ENCODE measurements around the gene CENPX.

Gene CENPX

DNA sequence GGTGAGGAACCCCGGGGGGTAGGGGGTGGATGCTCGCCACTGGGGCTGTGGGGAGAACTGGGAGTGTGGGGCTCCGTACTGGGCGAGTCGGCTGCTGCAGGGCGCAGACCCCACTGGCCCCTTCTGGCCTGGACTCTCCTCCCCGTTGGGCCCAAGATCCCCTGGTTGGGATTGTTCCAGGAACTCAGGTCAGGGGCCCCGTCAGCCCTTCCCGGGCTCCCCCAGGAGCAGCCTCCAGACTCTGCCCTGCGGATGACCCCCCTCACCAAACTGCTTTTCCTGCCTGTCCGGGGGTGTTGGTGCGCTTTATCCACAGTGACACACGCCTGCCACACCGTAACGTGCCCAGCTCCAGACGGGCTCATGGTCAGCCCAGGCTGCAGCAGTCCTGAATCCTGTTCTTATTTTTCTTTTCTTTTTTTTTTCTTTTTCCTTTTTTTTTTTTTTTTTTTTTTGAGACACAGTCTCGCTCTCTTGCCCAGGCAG lies 21.1 kb downstream of the CENPX start:
- no peak overlapping the region for H2AFZ ChIP-seq (ENCODE audit: low read depth, low read length)
- H4K20me1 ChIP-seq (ENCODE audit: insufficient read depth, low read length) = no peaks in the 10 kb centered on the region
- H3K27ac ChIP-seq (ENCODE audit: low read length) = no peak overlapping the region
- H3K9me3 ChIP-seq (ENCODE audit: insufficient read depth, low read length) = no peaks in the 10 kb centered on the region
- no peak overlapping the region for H3K9ac ChIP-seq (ENCODE audit: low read length)
- TF ChIP-seq, protein P1, sequence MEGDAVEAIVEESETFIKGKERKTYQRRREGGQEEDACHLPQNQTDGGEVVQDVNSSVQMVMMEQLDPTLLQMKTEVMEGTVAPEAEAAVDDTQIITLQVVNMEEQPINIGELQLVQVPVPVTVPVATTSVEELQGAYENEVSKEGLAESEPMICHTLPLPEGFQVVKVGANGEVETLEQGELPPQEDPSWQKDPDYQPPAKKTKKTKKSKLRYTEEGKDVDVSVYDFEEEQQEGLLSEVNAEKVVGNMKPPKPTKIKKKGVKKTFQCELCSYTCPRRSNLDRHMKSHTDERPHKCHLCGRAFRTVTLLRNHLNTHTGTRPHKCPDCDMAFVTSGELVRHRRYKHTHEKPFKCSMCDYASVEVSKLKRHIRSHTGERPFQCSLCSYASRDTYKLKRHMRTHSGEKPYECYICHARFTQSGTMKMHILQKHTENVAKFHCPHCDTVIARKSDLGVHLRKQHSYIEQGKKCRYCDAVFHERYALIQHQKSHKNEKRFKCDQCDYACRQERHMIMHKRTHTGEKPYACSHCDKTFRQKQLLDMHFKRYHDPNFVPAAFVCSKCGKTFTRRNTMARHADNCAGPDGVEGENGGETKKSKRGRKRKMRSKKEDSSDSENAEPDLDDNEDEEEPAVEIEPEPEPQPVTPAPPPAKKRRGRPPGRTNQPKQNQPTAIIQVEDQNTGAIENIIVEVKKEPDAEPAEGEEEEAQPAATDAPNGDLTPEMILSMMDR (IDR thresholded peaks at IDR 0.05; ENCODE audit: low read depth, low read length) = no peak
- H3K4me3 ChIP-seq (ENCODE audit: low read length) = no peak overlapping the region
- H3K27me3 ChIP-seq (ENCODE audit: low read depth, low read length) = no peaks in the 10 kb centered on the region
- H3K4me1 ChIP-seq (ENCODE audit: low read length) = no peaks in the 10 kb centered on the region
- no peak overlapping the region for H3K4me2 ChIP-seq (ENCODE audit: low read length)
- no peaks in the 10 kb centered on the region for H3K79me2 ChIP-seq (ENCODE audit: low read length)
- H3K36me3 ChIP-seq (replicated peaks; ENCODE audit: low read depth, low read length) = no peaks in the 10 kb centered on the region

DNA sequence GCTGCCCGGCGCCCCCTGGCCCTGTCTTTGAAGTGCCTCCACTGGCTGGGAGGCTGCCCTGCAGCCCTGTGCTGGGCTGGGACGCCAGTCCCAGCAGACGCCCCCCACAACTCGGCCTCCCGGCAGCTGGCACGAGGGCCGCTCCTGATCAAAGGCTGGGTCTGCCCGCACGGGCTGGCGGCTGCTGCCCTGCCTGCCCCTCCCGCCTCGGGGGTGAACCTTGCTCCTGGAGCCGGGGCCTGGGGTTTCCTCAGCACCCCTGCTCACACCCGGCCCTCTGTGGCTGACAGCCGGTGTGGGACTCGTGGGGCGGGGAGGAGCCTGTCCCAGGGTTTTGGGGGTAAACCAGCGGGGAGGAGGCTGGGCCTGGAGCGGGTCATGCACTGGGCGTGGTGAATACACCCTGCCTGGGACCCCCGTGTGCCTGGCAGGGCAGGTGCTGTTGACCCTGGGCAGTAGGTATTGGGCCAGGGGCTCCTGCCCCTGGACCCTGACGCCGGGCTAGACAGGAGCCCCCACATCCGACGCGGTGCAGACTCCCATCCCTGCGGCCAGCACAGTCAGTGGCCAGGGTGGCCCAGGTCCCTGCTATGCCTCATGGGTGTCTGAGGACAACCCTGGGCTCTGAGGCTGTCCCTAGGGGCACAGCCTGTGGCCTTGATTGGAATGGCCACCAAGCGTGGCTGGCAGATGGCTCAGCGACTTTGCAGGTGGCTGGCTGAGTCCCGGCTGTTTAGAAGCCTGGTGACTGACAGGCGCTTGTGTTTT lies 21.7 kb downstream of the CENPX start:
- Histone ChIP-seq H4K20me1 (ENCODE audit: insufficient read depth, low read length) (no peaks in the 10 kb centered on the region), H3K4me2 (ENCODE audit: low read length) (no peak overlapping the region), H3K4me3 (ENCODE audit: low read length) (no peak overlapping the region), H3K4me1 (ENCODE audit: low read length) (no peaks in the 10 kb centered on the region), H3K9ac (ENCODE audit: low read length) (no peak overlapping the region), H2AFZ (ENCODE audit: low read depth, low read length) (no peak overlapping the region), H3K9me3 (ENCODE audit: insufficient read depth, low read length) (no peaks in the 10 kb centered on the region), H3K36me3 (replicated peaks; ENCODE audit: low read depth, low read length) (no peaks in the 10 kb centered on the region), H3K79me2 (ENCODE audit: low read length) (no peaks in the 10 kb centered on the region), H3K27ac (ENCODE audit: low read length) (no peak overlapping the region), H3K27me3 (ENCODE audit: low read depth, low read length) (no peaks in the 10 kb centered on the region)
- no peak for TF ChIP-seq EZH2phosphoT487 (IDR thresholded peaks at IDR 0.05; ENCODE audit: low read depth)
- TF ChIP-seq, protein P1 (IDR thresholded peaks at IDR 0.05; ENCODE audit: low read depth, low read length) = no peak

DNA sequence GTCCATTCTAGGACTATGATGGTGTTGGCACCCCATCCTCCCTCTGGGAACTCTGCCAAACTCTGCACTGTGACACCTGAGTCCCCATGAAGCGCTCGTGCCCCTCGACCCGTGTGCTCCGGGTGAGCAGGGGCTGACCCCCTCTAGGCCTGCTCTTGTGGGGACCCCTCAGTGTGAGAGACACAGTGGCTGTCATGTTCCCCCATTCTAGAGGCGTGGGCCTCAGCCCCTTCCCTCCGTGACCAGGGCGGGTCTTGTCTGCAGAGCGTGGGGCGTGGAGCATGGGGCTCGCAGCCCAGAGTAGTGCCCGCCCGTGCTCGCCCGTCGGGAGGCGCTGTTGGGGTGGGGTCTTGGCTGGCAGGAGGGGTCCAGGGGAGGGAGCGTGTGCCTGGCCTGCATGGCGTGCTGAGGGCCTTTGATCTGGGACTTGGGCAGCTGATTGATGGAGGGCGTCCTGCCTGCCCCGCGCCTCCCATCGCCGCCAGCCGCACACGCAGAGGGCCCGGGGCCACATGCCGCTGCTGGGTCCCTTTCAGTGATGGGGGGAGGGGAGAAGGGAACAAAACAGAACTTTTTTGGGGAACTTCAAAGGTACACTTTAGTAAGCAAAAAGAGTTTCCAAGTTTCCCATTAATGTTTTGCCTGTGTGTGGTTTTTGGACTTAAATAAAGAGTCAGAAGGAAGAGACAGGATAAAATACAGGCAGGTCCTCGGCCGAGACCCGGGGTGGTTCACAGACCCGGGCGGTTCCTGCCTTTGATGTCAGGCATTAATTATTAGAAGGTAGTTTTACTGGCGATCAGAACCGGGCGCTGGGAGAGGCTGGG lies 22.5 kb downstream of the CENPX start:
- H3K4me1 ChIP-seq (ENCODE audit: low read length) = no peaks in the 10 kb centered on the region
- TF ChIP-seq EZH2phosphoT487 (IDR thresholded peaks at IDR 0.05; ENCODE audit: low read depth) = no peak
- TF ChIP-seq, protein P1 (IDR thresholded peaks at IDR 0.05; ENCODE audit: low read depth, low read length) = no peak
- no peaks in the 10 kb centered on the region for H3K9me3 ChIP-seq (ENCODE audit: insufficient read depth, low read length)
- no peaks in the 10 kb centered on the region for H4K20me1 ChIP-seq (ENCODE audit: insufficient read depth, low read length)
- no peak overlapping the region for H3K4me2 ChIP-seq (ENCODE audit: low read length)
- no peaks in the 10 kb centered on the region for H3K36me3 ChIP-seq (replicated peaks; ENCODE audit: low read depth, low read length)
- no peaks in the 10 kb centered on the region for H3K79me2 ChIP-seq (ENCODE audit: low read length)
- no peak overlapping the region for H3K9ac ChIP-seq (ENCODE audit: low read length)
- H3K27me3 ChIP-seq (ENCODE audit: low read depth, low read length) = no peaks in the 10 kb centered on the region
- H3K27ac ChIP-seq (ENCODE audit: low read length) = no peak overlapping the region
- H2AFZ ChIP-seq (ENCODE audit: low read depth, low read length) = no peak overlapping the region
- no peak overlapping the region for H3K4me3 ChIP-seq (ENCODE audit: low read length)

DNA sequence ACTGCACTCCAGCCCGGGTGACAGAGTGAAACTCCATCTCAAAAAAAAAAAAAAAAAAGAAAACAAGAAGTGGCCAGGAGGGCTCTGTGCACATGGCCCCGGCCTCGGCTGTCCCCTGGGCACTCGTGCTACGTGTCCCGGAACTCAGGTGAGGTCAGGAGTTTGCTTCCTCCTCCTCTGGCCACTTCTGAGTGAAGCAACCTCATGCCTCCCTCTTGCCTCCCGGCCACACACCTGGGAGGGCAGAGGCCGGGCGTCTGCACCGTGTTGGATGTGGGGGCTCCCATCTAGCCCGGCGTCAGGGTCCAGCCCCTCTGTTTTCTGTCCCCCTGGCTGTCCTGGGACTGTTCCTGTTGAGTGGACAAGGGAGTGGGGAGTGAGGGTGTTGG lies 23.1 kb downstream of the CENPX start:
- H3K4me1 ChIP-seq (ENCODE audit: low read length) = no peaks in the 10 kb centered on the region
- H3K4me2 ChIP-seq (ENCODE audit: low read length) = no peak overlapping the region
- H2AFZ ChIP-seq (ENCODE audit: low read depth, low read length) = no peak overlapping the region

More for the DNA sequence above, 23.1 kb downstream of the CENPX start:
- no peaks in the 10 kb centered on the region for H3K9me3 ChIP-seq (ENCODE audit: insufficient read depth, low read length)
- H4K20me1 ChIP-seq (ENCODE audit: insufficient read depth, low read length) = no peaks in the 10 kb centered on the region
- no peak for TF ChIP-seq EZH2phosphoT487 (IDR thresholded peaks at IDR 0.05; ENCODE audit: low read depth)
- no peaks in the 10 kb centered on the region for H3K36me3 ChIP-seq (replicated peaks; ENCODE audit: low read depth, low read length)
- H3K9ac ChIP-seq (ENCODE audit: low read length) = no peak overlapping the region
- no peaks in the 10 kb centered on the region for H3K27me3 ChIP-seq (ENCODE audit: low read depth, low read length)
- no peak overlapping the region for H3K4me3 ChIP-seq (ENCODE audit: low read length)
- no peak overlapping the region for H3K27ac ChIP-seq (ENCODE audit: low read length)
- H3K79me2 ChIP-seq (ENCODE audit: low read length) = no peaks in the 10 kb centered on the region

All from OCI-LY3 (cell line).